GM23338 (cell line): ENCODE results near the gene RAB31. TPM values are rescaled to one million over a fixed set of nuclear protein-coding genes. Genes with fewer than 3 reads are reported as not detected.

Experiments used
- ATAC-seq: fragments of 200-7000 bp; cut with Tn5 transposase; 3 replicates; pipeline ENCODE4 v1.9.1; 2020
- DNase-seq: peaks from one replicate; pipeline ENCODE4 v3.0.0-alpha.2; 2015; ENCODE audit warnings: low spot score
- H2AFZ ChIP-seq: fragments of 200-600 bp; sonication (generic); 2 replicates; pipeline ENCODE4 v1.8.0; 2016; ENCODE audit warnings: antibody characterized with exemption, mild to moderate bottlenecking, moderate library complexity
- H3F3A ChIP-seq: fragments of 200-600 bp; sonication (generic); replicated peaks from 2 replicates; pipeline ENCODE4 v1.8.0; 2017; ENCODE audit warnings: antibody characterized with exemption, mixed run types, low read depth
- H3K27ac ChIP-seq: fragments of 200-600 bp; sonication (generic); 2 replicates; pipeline ENCODE4 v1.6.1; 2016; ENCODE audit warnings: low read depth
- H3K27me3 ChIP-seq: fragments of 200-600 bp; sonication (generic); 2 replicates; pipeline ENCODE4 v1.8.0; 2016; ENCODE audit warnings: mild to moderate bottlenecking, mixed run types, moderate library complexity; ENCODE audit not compliant: insufficient read depth
- H3K36me3 ChIP-seq: fragments of 200-600 bp; sonication (generic); 2 replicates; pipeline ENCODE4 v1.8.0; 2016; ENCODE audit warnings: mild to moderate bottlenecking; ENCODE audit not compliant: insufficient read depth
- H3K4me1 ChIP-seq: fragments of 200-600 bp; sonication (generic); 2 replicates; pipeline ENCODE4 v1.8.0; 2016; ENCODE audit warnings: mild to moderate bottlenecking, moderate library complexity; ENCODE audit not compliant: insufficient read depth
- H3K4me2 ChIP-seq: fragments of 200-600 bp; sonication (generic); 2 replicates; pipeline ENCODE4 v1.7.1; 2017; ENCODE audit warnings: mixed run types
- H3K4me3 ChIP-seq: fragments of 200-600 bp; sonication (generic); 2 replicates; pipeline ENCODE4 v1.6.1; 2016; ENCODE audit warnings: mixed run types
- H3K79me2 ChIP-seq: fragments of 200-600 bp; sonication (generic); replicated peaks from 2 replicates; pipeline ENCODE4 v1.8.0; 2017; ENCODE audit warnings: mild to moderate bottlenecking; ENCODE audit not compliant: insufficient read depth
- H3K9me2 ChIP-seq: fragments of 200-600 bp; sonication (generic); 2 replicates; pipeline ENCODE4 v1.8.0; 2017; ENCODE audit not compliant: insufficient read depth
- H4K20me1 ChIP-seq: fragments of 200-600 bp; sonication (generic); replicated peaks from 2 replicates; pipeline ENCODE4 v1.8.0; 2017; ENCODE audit warnings: mild to moderate bottlenecking; ENCODE audit not compliant: insufficient read depth
- H3K27ac Mint-ChIP-seq: 2 replicates; pipeline ENCODE4 v1.8.0; 2020; ENCODE audit warnings: inconsistent platforms, mild to moderate bottlenecking, moderate library complexity, mixed read lengths
- H3K27me3 Mint-ChIP-seq: 3 replicates; pipeline ENCODE4 v1.8.0; 2022; ENCODE audit warnings: low read depth, mild to moderate bottlenecking, moderate library complexity, mixed read lengths, inconsistent platforms; ENCODE audit not compliant: insufficient read depth, poor library complexity
- H3K36me3 Mint-ChIP-seq: 3 replicates; pipeline ENCODE4 v1.8.0; 2021; ENCODE audit warnings: low read depth, mild to moderate bottlenecking, inconsistent platforms, moderate library complexity, mixed read lengths
- H3K4me1 Mint-ChIP-seq: 3 replicates; pipeline ENCODE4 v1.8.0; 2020; ENCODE audit warnings: mild to moderate bottlenecking, inconsistent platforms, mixed read lengths
- H3K4me3 Mint-ChIP-seq: 3 replicates; pipeline ENCODE4 v1.8.0; 2021; ENCODE audit warnings: moderate library complexity, mild to moderate bottlenecking, inconsistent platforms, mixed read lengths
- H3K9me3 Mint-ChIP-seq: 3 replicates; pipeline ENCODE4 v1.8.0; 2020; ENCODE audit warnings: moderate library complexity, mild to moderate bottlenecking, inconsistent platforms, mixed read lengths
- CREB1 ChIP-seq: fragments of 250-450 bp; sonication (Bioruptor Pico); IDR thresholded peaks from 2 replicates; pipeline ENCODE4 v1.5.0; 2020; ENCODE audit warnings: low read depth, mild to moderate bottlenecking, moderate library complexity
- POLR2AphosphoS5 ChIP-seq: IDR thresholded peaks from 2 replicates; pipeline ENCODE4 v1.6.1; 2016; ENCODE audit warnings: antibody characterized with exemption, low read depth
- ZNF114 ChIP-seq: fragments of 250-450 bp; sonication (Bioruptor Pico); IDR thresholded peaks from 2 replicates; pipeline ENCODE4 v1.5.0; 2020; ENCODE audit warnings: mild to moderate bottlenecking, moderate library complexity
- ZNF462 ChIP-seq: fragments of 250-450 bp; sonication (Bioruptor Pico); IDR thresholded peaks from 2 replicates; pipeline ENCODE4 v1.5.0; 2020; ENCODE audit warnings: mild to moderate bottlenecking, moderate library complexity
- long read RNA-seq: library from polyadenylated mRNA; unstranded; transcript quantifications from one replicate; pipeline ENCODE4 v2.0.0, GENCODE V29; 2020; ENCODE audit not compliant: unreplicated experiment
- polyA plus RNA-seq: library from polyadenylated mRNA; unstranded; fragments of >200 nt; fragmentation: Nextera tagmentation; extraction: Ambion mirVana; gene quantifications from 2 replicates; pipeline ENCODE4 v1.2.1, GENCODE V29; 2016
- total RNA-seq: library from RNA; depleted of rRNA; stranded (reverse); fragments of >200 nt; shearing (Covaris generic); gene quantifications from 2 replicates; pipeline ENCODE4 v1.2.3, GENCODE V29; 2014; rRNA removed

Gene RAB31
- total RNA-seq (18.8 and 33.8 TPM in 2 replicates), polyA plus RNA-seq (34.0 and 46.1 TPM in 2 replicates)
- long read RNA-seq, full-length matches to known transcripts, result 17 of 22 reads
- long read RNA-seq, partial matches to known transcripts, result 0 of 22 reads
- long read RNA-seq, other reads (novel, unspliced or antisense), result 5 of 22 reads

- Histone ChIP-seq H3K4me1 (peaks cover 21% of the 10 kb centered on the region), H3K79me2 (peaks cover 13% of the 10 kb centered on the region; the same call in 1 of the 2 replicates), H3K27ac (no peak within 1 kb of the TSS), H3K4me3 (peak within 1 kb of the TSS; percentile 93), H3F3A (no peaks in the 10 kb centered on the region), H3K9me2 (no peaks in the 10 kb centered on the region), H4K20me1 (0 out of 2 replicates have a peak, but pooled peaks cover 5% of the 10 kb centered on the region), H3K27me3 (peaks cover 49% of the 10 kb centered on the region), H3K4me2 (peak within 1 kb of the TSS; percentile 100), H2AFZ (peak within 1 kb of the TSS; percentile 96), H3K36me3 (no peaks in the 10 kb centered on the region)
- Mint-ChIP-seq H3K4me1 (peaks cover 46% of the 10 kb centered on the region), H3K4me3 (peak within 1 kb of the TSS; percentile 85), H3K9me3 (no peaks in the 10 kb centered on the region; the same call in 2 of the 3 replicates), H3K27me3 (peaks cover 38% of the 10 kb centered on the region), H3K36me3 (no peaks in the 10 kb centered on the region), H3K27ac (no peak within 1 kb of the TSS)
- ATAC-seq (peak; percentile 55), DNase-seq (peak; percentile 57)
- TF ChIP-seq POLR2AphosphoS5, result peak; percentile 28; the same call in 1 of the 2 replicates
- no peak for TF ChIP-seq ZNF114 (CRISPR knock-in tag)
- TF ChIP-seq CREB1 (CRISPR knock-in tag), result no peak
- TF ChIP-seq ZNF462 (CRISPR knock-in tag), result no peak
Observed at GRCh38 chr18:9708057-9708433, at the start of gene RAB31. TSS of gene RAB31 (plus strand) at chr18:9708301. CDS start at chr18:9708406, 105 bp downstream.
